DMS 273 (cell line): ENCODE data around the gene NSA2.

Source experiments
- DNase-seq: peaks from one replicate; lab custom pipeline; 2025; ENCODE audit not compliant: unreplicated experiment; lab: John Stamatoyannopoulos, UW

NSA2 gene

DNA sequence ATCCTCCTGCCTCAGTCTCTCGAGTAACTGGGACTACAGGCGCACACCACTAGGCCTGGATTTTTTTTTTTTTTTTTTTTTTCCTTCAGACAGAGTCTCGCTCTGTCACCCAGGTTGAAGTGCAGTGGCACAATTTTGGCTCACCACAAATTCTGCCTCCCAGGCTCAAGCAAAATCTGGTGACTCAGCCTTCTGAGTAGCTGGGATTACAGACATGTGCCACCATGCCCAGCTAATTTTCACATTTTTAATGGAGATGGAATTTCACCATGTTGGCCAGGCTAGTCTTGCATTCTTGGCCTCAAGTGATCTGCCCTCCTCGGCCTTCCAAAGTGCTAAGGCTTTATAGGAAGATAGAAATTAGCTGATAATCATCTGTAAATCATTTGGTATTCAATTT lies 43.9 kb downstream of the NSA2 start:
- DNase-seq, result peak; percentile 10

DNA sequence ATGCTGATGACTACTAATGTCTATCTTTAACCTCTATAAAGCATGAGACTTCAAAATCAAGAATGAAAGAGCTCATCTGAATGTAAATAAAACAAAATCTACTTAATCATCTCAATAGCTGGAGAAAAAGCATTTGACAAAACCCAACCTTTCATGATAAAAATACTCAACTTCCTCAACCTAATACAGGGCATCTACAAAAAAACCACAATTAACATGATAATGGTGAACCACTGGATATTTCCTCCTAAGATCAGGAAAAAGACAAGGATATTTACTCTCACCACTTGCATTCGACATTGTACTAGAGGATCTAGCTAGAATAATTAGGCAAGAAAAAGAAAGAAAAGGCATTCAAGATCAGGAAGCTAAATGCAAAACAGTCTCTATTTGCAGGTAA lies 49.8 kb downstream of the NSA2 start:
- DNase-seq, result no peak

DNA sequence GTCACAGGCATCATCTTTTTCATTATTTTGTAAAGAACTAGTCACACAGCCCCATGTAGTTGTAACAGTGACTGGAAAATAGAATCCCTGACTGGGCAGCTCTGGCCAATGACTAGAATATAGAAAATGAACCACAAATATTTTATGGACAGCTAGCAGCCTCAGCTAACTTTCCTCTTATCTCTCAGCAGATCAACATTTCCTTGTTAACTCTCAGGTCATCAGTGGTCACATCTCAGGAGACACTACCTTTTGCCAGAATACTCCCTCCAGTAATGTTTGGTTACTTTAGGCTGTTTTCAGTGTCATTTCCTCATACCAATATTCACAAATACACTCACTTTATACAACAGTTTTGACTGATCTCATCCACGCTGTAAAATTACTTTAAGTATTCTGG lies 55.2 kb downstream of the NSA2 start:
- DNase-seq, result no peak

DNA sequence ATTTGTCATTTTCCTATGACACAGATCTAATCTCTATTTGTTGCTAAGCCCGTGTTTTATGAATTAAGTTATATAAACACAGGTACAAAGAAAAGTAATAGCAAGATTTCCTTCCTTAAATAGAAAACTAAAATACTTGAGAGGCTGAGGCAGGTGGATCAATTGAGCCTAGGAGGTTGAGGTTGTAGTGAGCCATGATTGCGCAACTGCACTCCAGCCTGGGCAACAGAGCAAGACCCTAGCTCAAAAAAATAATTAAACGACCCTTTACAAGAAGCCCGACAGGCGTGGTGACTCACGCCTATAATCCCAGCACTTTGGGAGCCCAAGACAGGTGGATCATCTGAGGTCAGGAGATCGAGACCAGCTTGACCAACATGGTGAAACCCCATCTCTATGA lies 62.4 kb downstream of the NSA2 start:
- no peak for DNase-seq
